GM12865 (cell line): Measurements from ENCODE around the gene SPTA1.
"Not testable (repeated sequence)": the region's sequence is repeated elsewhere in the genome, so short reads cannot be mapped to it uniquely, and the experiment has no call there.

ENCODE experiments used
- DNase-seq: peaks from one replicate; pipeline ENCODE4 v3.0.0; 2010; ENCODE audit warnings: low read depth
- H3K4me3 ChIP-seq: 2 replicates; pipeline ENCODE4 v1.5.1; 2011; ENCODE audit warnings: mild to moderate bottlenecking, low read depth, low read length, control low read depth
- TF ChIP-seq, protein P1 (sequence below): IDR thresholded peaks from 2 replicates; pipeline ENCODE4 v1.5.1; 2011; ENCODE audit warnings: low read length, control low read depth, low read depth, inconsistent platforms; ENCODE audit not compliant: insufficient read depth; ENCODE audit errors: missing control alignments

Gene SPTA1

GRCh38 chr1:158706096-158706495, 19.6 kb upstream of the SPTA1 start:
- DNase-seq: no peak
- TF ChIP-seq, protein P1, sequence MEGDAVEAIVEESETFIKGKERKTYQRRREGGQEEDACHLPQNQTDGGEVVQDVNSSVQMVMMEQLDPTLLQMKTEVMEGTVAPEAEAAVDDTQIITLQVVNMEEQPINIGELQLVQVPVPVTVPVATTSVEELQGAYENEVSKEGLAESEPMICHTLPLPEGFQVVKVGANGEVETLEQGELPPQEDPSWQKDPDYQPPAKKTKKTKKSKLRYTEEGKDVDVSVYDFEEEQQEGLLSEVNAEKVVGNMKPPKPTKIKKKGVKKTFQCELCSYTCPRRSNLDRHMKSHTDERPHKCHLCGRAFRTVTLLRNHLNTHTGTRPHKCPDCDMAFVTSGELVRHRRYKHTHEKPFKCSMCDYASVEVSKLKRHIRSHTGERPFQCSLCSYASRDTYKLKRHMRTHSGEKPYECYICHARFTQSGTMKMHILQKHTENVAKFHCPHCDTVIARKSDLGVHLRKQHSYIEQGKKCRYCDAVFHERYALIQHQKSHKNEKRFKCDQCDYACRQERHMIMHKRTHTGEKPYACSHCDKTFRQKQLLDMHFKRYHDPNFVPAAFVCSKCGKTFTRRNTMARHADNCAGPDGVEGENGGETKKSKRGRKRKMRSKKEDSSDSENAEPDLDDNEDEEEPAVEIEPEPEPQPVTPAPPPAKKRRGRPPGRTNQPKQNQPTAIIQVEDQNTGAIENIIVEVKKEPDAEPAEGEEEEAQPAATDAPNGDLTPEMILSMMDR: no peak
- H3K4me3 ChIP-seq: no peak overlapping the region

DNA sequence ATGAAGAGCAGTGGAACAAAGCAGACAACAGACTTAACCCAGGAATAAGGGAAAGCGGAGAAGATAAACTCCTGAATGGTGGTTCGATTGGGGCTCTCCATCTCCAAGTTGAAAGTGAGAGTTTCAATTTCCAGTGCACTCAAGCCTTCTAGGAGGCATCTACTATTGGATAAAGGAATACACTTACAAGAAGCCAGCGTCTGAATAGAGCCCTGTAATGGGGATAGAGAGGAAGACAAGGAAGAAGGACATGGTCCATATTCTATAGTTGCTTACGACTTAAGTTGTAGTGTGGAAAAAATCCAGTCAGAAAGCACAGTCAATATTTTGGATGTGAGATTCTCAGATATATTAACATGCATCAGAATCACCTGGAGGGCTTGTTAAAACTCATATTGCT, 14.0 kb upstream of the SPTA1 start, which contains the start of gene OR6K2:
Gene OR6K2 (minus strand): TSS at position 101 of the 400 bp plus-strand sequence. CDS start 0 bp downstream, at position 101.
- no peak for DNase-seq
- TF ChIP-seq, protein P1: no peak
- H3K4me3 ChIP-seq: no peak within 1 kb of the TSS

DNA sequence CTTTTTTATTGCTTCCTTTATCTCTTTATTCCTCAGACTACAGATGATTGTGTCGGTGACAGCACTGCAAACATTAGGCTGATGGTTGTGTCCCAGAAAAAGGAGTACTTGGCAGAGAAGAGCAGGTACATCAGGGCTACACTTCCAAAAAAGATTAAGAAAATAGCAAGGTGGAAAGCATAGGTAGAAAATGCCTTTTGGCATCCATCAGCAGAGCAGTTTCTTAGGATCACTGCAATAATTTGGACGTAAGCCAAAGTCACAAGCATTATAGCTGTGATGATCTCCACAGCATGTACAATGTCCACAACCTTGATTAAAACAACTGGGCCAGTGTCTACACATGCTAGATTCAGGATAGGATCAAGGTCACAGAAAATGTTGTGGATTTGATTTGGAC, 8.1 kb upstream of the SPTA1 start:
- no peak for DNase-seq
- TF ChIP-seq, protein P1: no peak
- no peak overlapping the region for H3K4me3 ChIP-seq

- H3K4me3 ChIP-seq: no peak overlapping the region
- DNase-seq: no peak
- TF ChIP-seq, protein P1: no peak
Measured at GRCh38 chr1:158692356-158692755, 5.8 kb upstream of the SPTA1 start.

GRCh38 chr1:158691907-158692306, 5.4 kb upstream of the SPTA1 start:
- H3K4me3 ChIP-seq: no peak overlapping the region
- TF ChIP-seq, protein P1: no peak
- DNase-seq: no peak

DNA sequence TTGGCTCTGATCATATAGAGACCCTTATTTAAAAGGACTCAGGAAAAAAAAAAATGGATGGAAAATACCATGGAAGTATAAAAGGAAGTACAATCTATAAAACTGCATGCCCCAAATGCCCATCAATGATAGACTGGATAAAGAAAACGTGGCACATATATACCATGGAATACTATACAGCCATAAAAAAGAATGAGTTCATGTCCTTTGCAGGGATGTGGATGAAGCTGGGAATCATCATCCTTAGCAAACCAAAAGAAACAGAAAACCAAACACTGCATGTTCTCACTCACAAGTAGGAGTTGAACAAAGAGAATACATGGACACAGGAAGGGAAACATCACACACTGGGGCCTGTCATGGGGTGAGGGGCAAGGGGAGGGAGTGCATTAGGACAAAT, 4.6 kb upstream of the SPTA1 start:
- H3K4me3 ChIP-seq, DNase-seq: not testable (repeated sequence)

DNA sequence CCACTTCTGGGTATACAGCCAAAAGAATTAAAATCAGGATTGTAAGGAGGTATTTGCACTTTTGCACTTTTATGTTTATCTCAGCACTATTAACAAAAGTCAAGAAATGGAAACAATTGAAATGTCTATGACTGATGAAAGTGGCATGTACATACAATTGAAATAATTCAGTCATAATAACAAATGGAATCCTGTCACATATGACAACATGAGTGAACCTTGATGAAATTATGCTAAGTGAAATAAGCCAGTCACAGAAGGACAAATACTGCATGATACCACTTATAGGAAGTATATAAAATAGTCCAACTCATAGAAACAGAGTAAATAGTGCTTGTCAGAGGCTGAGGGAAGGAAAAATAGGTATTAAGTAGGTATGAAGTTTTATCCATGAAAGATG, 3.4 kb upstream of the SPTA1 start:
- DNase-seq: no peak
- TF ChIP-seq, protein P1: no peak
- H3K4me3 ChIP-seq: no peak overlapping the region
